ENCODE results near the gene RAMP2. TPM values are rescaled to one million over a fixed set of nuclear protein-coding genes. Genes with fewer than 3 reads are reported as not detected.
A peak's percentile ranks its signal among the peaks of the same experiment; 100 is the strongest.

Gene RAMP2
- polyA plus RNA-seq, 6 donors from 2014 or later: not detected

DNA sequence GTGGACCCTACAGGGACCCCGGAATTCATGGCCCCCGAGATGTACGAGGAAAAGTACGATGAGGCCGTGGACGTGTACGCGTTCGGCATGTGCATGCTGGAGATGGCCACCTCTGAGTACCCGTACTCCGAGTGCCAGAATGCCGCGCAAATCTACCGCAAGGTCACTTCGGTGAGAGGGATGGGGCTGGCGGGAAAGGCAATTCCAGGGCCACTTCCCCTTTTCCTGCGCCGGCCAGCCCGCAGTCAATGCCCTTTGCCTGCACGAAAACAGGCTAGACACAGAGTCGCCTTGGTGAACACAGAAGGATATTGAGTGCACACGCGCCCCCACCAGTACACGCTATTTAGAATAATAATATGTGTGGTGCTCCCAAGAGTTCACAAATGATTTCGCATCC, 23.4 kb downstream of the RAMP2 start:
- DNase-seq (no peak), ATAC-seq (ENCODE audit: low read depth in 2 of 2) (peak in 1 of 2 donors; percentile 6)
- peaks cover 30 to 39% (median 35%) of the 10 kb centered on the region in 3 donors for H3K4me1 Mint-ChIP-seq
- peaks cover 4 to 23% of the 10 kb centered on the region in 2 donors for H3K36me3 Mint-ChIP-seq
- H3K9me3 Mint-ChIP-seq: peaks cover 0 to 4% (median 0%) of the 10 kb centered on the region in 7 donors
- no peak overlapping the region for H3K27ac Mint-ChIP-seq
- H3K27me3 Mint-ChIP-seq: peaks cover 61 to 90% (median 86%) of the 10 kb centered on the region in 3 donors
- H3K4me3 Mint-ChIP-seq: peak overlapping the region in 5 of 8 donors; percentile 13 to 85 (median 44)

GRCh38 chr17:42784811-42785592, 24.0 kb downstream of the RAMP2 start:
- peak overlapping the region in 1 of 6 donors; percentile 86 for H3K27ac Mint-ChIP-seq
- peaks cover 0 to 17% of the 10 kb centered on the region in 2 donors for H3K36me3 Mint-ChIP-seq
- peaks cover 25 to 33% (median 29%) of the 10 kb centered on the region in 3 donors for H3K4me1 Mint-ChIP-seq
- peaks cover 0 to 4% (median 0%) of the 10 kb centered on the region in 7 donors for H3K9me3 Mint-ChIP-seq
- DNase-seq: no peak
- peak; percentile 24 to 30 for ATAC-seq (ENCODE audit: low read depth in 2 of 2)
- H3K27me3 Mint-ChIP-seq: peaks cover 63 to 89% (median 84%) of the 10 kb centered on the region in 3 donors
- peak overlapping the region in 5 of 8 donors; percentile 16 to 85 (median 44) for H3K4me3 Mint-ChIP-seq

DNA sequence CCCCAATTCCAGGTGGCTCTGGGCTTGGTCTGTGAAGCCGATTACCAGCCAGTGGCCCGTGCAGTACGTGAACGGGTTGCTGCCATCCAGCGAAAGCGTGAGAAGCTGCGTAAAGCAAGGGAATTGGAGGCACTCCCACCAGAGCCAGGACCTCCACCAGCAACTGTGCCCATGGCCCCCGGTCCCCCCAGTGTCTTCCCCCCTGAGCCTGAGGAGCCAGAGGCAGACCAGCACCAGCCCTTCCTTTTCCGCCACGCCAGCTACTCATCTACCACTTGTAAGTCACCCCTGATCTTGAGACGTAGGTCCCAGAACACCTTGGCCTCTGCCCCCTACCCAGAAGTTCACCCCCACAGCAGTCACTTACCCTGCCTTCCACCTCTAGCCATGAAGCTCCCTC, 26.2 kb downstream of the RAMP2 start:
- Mint-ChIP-seq H3K4me1 (peaks cover 21 to 25% (median 23%) of the 10 kb centered on the region in 3 donors), H3K4me3 (no peak overlapping the region), H3K9me3 (peaks cover 0 to 2% (median 0%) of the 10 kb centered on the region in 7 donors), H3K27me3 (peaks cover 63 to 80% (median 79%) of the 10 kb centered on the region in 3 donors), H3K27ac (no peak overlapping the region), H3K36me3 (peaks cover 0 to 16% of the 10 kb centered on the region in 2 donors)
- DNase-seq (no peak), ATAC-seq (ENCODE audit: low read depth in 2 of 2) (no peak)

DNA sequence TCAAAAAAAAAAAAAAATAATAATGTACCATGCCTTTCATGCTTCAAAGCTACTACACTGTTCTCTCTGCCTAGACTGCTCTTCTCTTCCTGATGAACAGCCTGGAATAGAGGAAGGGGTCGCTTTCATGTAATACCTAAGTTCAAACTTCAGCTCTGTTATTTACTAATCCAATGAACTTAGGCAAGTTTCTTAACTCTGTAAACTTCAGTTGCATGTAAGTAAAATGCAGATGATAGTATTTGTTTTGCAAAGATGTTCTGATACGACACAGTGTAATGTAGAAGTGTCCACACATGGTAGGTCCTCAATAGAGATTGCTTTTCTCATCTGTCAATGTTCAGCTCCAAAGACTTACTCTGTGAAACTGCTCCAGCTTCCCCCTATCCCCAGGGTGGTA, 30.9 kb downstream of the RAMP2 start:
- peaks cover 18 to 24% (median 21%) of the 10 kb centered on the region in 3 donors for H3K4me1 Mint-ChIP-seq
- ATAC-seq (ENCODE audit: low read depth in 2 of 2): no peak

DNA sequence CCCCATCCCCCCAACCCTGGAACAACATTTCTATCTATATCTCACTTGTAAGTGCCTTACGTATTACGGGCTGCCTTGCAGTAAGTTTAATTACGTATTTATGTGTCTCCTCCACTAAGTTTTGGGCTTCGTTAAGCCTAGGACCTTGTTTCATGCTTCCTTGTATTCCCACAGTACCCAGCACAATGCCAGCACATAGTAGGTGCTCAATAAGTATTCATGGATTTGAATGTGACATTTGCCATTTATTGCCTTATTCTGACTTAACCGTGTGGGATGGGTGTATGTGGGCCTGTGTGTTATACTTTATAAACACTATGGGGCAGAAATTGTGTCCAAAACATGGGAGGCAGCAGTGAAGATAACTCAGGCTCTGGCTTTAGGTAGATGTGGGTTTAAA, 31.5 kb downstream of the RAMP2 start:
- no peaks in the 10 kb centered on the region for H3K9me3 Mint-ChIP-seq

More for the DNA sequence above, 30.9 kb downstream of the RAMP2 start:
- no peak overlapping the region for H3K27ac Mint-ChIP-seq
- H3K27me3 Mint-ChIP-seq: peaks cover 26 to 36% (median 32%) of the 10 kb centered on the region in 3 donors
- H3K36me3 Mint-ChIP-seq: peaks cover 0 to 16% of the 10 kb centered on the region in 2 donors
- no peak overlapping the region for H3K4me3 Mint-ChIP-seq
- H3K9me3 Mint-ChIP-seq: no peaks in the 10 kb centered on the region
- no peak for DNase-seq

GRCh38 chr17:42795061-42795460, 34.0 kb downstream of the RAMP2 start:
- Mint-ChIP-seq H3K27ac (no peak overlapping the region), H3K36me3 (peaks cover 0 to 8% of the 10 kb centered on the region in 2 donors), H3K9me3 (no peaks in the 10 kb centered on the region), H3K27me3 (peaks cover 4 to 9% (median 9%) of the 10 kb centered on the region in 3 donors), H3K4me3 (peak overlapping the region in 1 of 8 donors; percentile 51), H3K4me1 (peaks cover 20 to 43% (median 39%) of the 10 kb centered on the region in 3 donors)
- DNase-seq: no peak
- ATAC-seq (ENCODE audit: low read depth in 2 of 2): no peak

More for the DNA sequence above, 31.5 kb downstream of the RAMP2 start:
- ATAC-seq (ENCODE audit: low read depth in 2 of 2) (no peak), DNase-seq (no peak)
- Mint-ChIP-seq H3K4me1 (peaks cover 18 to 29% (median 27%) of the 10 kb centered on the region in 3 donors), H3K27me3 (peaks cover 20 to 30% (median 26%) of the 10 kb centered on the region in 3 donors), H3K27ac (no peak overlapping the region), H3K4me3 (no peak overlapping the region), H3K36me3 (peaks cover 0 to 15% of the 10 kb centered on the region in 2 donors)

GRCh38 chr17:42795465-42795864, 34.4 kb downstream of the RAMP2 start:
- Mint-ChIP-seq H3K4me1 (peaks cover 20 to 43% (median 39%) of the 10 kb centered on the region in 3 donors), H3K9me3 (no peaks in the 10 kb centered on the region), H3K4me3 (peak overlapping the region in 3 of 8 donors; percentile 50 to 71 (median 54)), H3K27me3 (peaks cover under 1 to 5% (median 5%) of the 10 kb centered on the region in 3 donors), H3K36me3 (peaks cover 0 to 8% of the 10 kb centered on the region in 2 donors), H3K27ac (no peak overlapping the region)
- DNase-seq (no peak), ATAC-seq (ENCODE audit: low read depth in 2 of 2) (no peak)

- H3K4me3 Mint-ChIP-seq: peak overlapping the region in 3 of 8 donors; percentile 54 to 81 (median 71)
- H3K27me3 Mint-ChIP-seq: peaks cover 0 to 5% (median 0%) of the 10 kb centered on the region in 3 donors
- peak overlapping the region in 1 of 6 donors; percentile 80 for H3K27ac Mint-ChIP-seq
- DNase-seq (no peak), ATAC-seq (ENCODE audit: low read depth in 2 of 2) (no peak)
- peaks cover 20 to 43% (median 39%) of the 10 kb centered on the region in 3 donors for H3K4me1 Mint-ChIP-seq
- H3K9me3 Mint-ChIP-seq: no peaks in the 10 kb centered on the region
- H3K36me3 Mint-ChIP-seq: peaks cover 0 to 8% of the 10 kb centered on the region in 2 donors
Observed at GRCh38 chr17:42796066-42796758, 35.2 kb downstream of the RAMP2 start.

DNA sequence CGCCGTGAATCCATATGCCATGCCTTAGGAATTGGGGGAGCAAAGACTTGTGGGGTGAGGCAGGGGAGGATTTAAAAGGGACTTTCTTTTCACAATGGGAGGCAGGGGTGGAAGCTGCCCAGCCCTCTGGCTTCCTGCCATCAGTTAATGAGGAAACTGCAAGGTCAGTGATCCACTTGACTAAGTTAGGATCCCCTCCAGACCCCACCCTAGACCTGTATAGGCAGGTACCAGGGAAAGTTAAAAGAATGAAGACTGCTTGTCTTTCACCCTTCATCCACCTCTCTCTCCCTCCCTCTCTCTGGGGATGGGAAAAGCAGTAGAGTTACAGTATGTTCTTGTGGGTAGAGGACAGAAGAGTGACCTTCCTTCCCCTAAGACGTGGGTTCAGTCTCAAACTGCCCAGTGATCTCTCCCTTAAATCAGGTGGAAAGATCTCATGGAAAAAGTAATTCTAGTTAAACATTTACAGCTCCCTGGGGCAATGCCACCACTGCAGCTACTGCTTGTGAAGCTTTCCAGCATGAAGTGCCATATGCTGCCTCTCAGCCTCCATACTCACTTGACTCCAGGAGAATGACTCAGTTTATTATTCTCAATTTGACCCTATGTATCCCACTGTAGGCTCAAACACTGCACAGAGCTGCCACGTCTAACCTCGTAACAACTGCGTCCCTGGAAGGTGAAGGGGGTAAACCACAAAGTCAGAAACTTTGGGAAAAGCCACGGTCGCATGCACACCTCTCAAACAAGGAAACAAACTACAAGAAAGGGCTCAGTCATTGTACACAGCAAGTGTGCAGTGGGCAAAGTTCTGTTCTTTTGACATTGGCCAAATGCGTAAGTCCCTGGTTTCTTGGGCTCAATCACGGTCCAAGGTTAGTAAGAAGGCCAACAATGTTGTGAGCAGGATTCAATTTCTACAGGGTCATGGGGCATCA, 36.3 kb downstream of the RAMP2 start:
- Mint-ChIP-seq H3K4me3 (peak overlapping the region; percentile 90 to 98 (median 96)), H3K36me3 (peaks cover 0 to 8% of the 10 kb centered on the region in 2 donors), H3K9me3 (no peaks in the 10 kb centered on the region), H3K4me1 (peaks cover 20 to 43% (median 39%) of the 10 kb centered on the region in 3 donors), H3K27me3 (peaks cover 0 to 5% (median 0%) of the 10 kb centered on the region in 3 donors), H3K27ac (peak overlapping the region in 1 of 6 donors; percentile 90)
- ATAC-seq (ENCODE audit: low read depth in 2 of 2) (no peak), DNase-seq (no peak)

DNA sequence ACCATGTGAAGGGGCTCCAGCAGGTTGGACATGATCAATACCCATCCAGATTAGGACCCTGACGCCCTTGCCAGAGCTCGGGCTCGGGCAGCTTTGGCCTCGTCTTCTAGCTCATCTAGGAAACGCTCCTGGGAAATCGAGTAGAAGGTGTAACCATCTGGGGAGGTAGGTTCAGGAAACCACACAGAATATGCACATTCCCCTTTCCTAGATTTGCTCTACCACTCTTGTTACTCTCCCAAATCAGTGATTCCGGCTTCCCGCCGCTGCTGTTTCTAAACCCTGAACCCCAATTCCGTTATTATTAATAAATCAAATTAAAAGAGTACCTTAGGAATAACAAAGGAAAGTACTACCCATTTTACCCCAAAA, 37.0 kb downstream of the RAMP2 start:
- peak overlapping the region; percentile 33 to 92 (median 86) for H3K27ac Mint-ChIP-seq
- H3K27me3 Mint-ChIP-seq: peaks cover 0 to 5% (median 0%) of the 10 kb centered on the region in 3 donors
- H3K9me3 Mint-ChIP-seq: no peaks in the 10 kb centered on the region
- no peak for DNase-seq
- peaks cover 20 to 43% (median 39%) of the 10 kb centered on the region in 3 donors for H3K4me1 Mint-ChIP-seq
- peak overlapping the region; percentile 90 to 98 (median 96) for H3K4me3 Mint-ChIP-seq
- H3K36me3 Mint-ChIP-seq: peaks cover 0 to 8% of the 10 kb centered on the region in 2 donors
- ATAC-seq (ENCODE audit: low read depth in 2 of 2): no peak

- no peaks in the 10 kb centered on the region for H3K9me3 Mint-ChIP-seq
- peak; percentile 99 for ATAC-seq (ENCODE audit: low read depth in 2 of 2)
- H3K4me3 Mint-ChIP-seq: peak within 1 kb of the TSS; percentile 90 to 98 (median 96)
- peaks cover 20 to 43% (median 39%) of the 10 kb centered on the region in 3 donors for H3K4me1 Mint-ChIP-seq
- peak; percentile 68 for DNase-seq
- H3K36me3 Mint-ChIP-seq: peaks cover 0 to 8% of the 10 kb centered on the region in 2 donors
- H3K27ac Mint-ChIP-seq: peak within 1 kb of the TSS; percentile 33 to 92 (median 86)
- H3K27me3 Mint-ChIP-seq: peaks cover 0 to 5% (median 0%) of the 10 kb centered on the region in 3 donors
Observed at GRCh38 chr17:42798383-42799380, 37.7 kb downstream of the RAMP2 start, which contains the start of the genes CNTD1 and COA3. Gene CNTD1 (plus strand): TSS chr17:42798861. CDS start chr17:42799068, 207 bp downstream. Gene COA3 (minus strand): TSS chr17:42798704. CDS start chr17:42798681, 23 bp downstream.

Measured in naive B cell (primary cell).